HUES48 (cell line): Measurements from ENCODE around the gene SEC16A.

ENCODE experiments used
- H3K27ac ChIP-seq: one replicate; pipeline ENCODE4 v1.7.0; 2013; ENCODE audit warnings: low read depth, low read length, inconsistent platforms
- H3K27me3 ChIP-seq: 2 replicates; pipeline ENCODE4 v1.6.1; 2013; ENCODE audit warnings: mild to moderate bottlenecking, low read length; ENCODE audit not compliant: control insufficient read depth, insufficient read depth
- H3K36me3 ChIP-seq: 2 replicates; pipeline ENCODE4 v1.6.1; 2013; ENCODE audit warnings: low read length; ENCODE audit not compliant: control insufficient read depth, insufficient read depth
- H3K4me1 ChIP-seq: 2 replicates; pipeline ENCODE4 v1.6.1; 2013; ENCODE audit warnings: mild to moderate bottlenecking, low read length; ENCODE audit not compliant: control insufficient read depth, insufficient read depth
- H3K4me3 ChIP-seq: 2 replicates; pipeline ENCODE4 v1.5.1; 2013; ENCODE audit warnings: mild to moderate bottlenecking, low read depth, low read length
- H3K9ac ChIP-seq: 2 replicates; pipeline ENCODE4 v1.6.1; 2013; ENCODE audit warnings: mild to moderate bottlenecking, low read depth, low read length, moderate library complexity
- H3K9me3 ChIP-seq: 2 replicates; pipeline ENCODE4 v1.6.1; 2013; ENCODE audit warnings: low read length; ENCODE audit not compliant: control insufficient read depth, insufficient read depth

SEC16A gene

DNA sequence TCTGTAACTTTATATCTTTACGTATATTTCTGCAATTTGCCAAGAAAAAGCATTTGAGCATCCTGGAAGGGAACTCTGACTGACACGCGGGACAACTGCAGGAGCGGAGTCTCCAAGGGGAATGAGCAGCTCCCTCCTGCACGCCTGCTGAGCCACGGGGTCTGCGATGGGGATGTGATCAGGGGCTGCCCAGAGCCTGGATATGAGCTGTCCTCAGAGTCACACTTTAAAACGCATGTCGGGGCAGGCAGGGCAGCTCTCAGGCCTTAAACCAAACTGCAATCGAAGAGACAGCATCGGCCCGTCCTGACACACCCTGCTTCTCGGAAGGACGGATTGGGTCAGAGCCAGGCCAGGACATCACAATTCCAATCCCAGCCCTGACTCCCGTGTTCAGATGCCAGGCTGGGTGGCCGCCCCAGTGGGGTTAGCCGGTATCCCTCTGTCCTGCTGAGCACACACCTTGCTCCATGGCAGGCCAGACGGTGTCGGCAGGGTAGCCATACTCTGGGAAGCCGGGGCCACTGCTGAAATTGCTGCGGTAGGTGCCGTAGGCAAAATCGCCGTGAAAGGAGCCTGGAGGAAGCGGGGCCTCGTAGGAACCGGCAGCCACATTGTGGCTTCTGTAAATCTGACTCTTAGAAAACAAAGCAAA is 17.2 kb downstream of the SEC16A start:
- H3K9ac ChIP-seq: no peak overlapping the region
- H3K4me1 ChIP-seq: no peaks in the 10 kb centered on the region
- H3K36me3 ChIP-seq: peaks cover 99% of the 10 kb centered on the region
- no peak overlapping the region for H3K4me3 ChIP-seq
- no peak overlapping the region for H3K27ac ChIP-seq
- H3K9me3 ChIP-seq: no peaks in the 10 kb centered on the region
- no peaks in the 10 kb centered on the region for H3K27me3 ChIP-seq

DNA sequence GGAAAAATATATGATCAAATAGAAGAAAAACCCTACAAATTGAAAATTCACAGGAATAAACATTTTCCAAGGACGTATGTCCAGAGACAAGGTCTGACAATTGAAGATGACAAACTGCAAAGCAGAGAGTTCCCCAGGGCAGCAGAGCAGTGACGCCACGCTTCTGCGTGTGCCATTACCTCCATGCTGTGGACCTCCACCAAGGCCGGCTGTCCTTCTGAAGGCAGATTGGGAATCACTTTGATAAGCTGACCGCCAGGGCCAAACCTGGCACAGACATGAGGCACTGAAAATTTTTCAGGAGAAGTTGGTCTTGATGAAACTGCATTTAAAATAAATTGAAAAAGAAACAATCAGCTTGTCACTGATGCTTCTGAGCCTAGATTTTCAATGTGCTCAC is 18.6 kb downstream of the SEC16A start:
- H3K9me3 ChIP-seq: no peaks in the 10 kb centered on the region
- no peak overlapping the region for H3K4me3 ChIP-seq
- no peak overlapping the region for H3K27ac ChIP-seq
- H3K9ac ChIP-seq: no peak overlapping the region
- H3K27me3 ChIP-seq: no peaks in the 10 kb centered on the region
- peaks cover 97% of the 10 kb centered on the region for H3K36me3 ChIP-seq
- H3K4me1 ChIP-seq: no peaks in the 10 kb centered on the region

DNA sequence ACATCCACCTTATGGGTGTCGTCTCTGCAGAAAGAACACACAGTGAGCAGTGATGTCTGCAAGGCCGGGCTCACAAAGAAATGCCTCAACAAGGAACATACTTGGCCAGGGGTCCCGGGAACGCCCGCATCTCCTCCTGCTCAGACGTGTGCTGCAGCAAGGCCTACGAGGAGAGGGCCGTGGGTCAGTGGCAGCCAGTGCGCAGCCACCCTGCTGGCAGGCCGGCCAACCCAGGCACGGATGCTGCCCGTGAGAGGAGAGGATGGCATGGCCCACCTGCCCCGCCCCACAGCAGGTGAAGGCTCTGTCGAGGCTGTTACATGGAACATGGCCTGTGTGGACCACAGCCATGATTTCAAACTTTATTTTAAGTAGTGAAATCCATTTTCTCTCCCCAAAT is 19.3 kb downstream of the SEC16A start:
- Histone ChIP-seq H3K9ac (no peak overlapping the region), H3K9me3 (no peaks in the 10 kb centered on the region), H3K4me1 (no peaks in the 10 kb centered on the region), H3K36me3 (peaks cover 97% of the 10 kb centered on the region), H3K27ac (no peak overlapping the region), H3K4me3 (no peak overlapping the region), H3K27me3 (no peaks in the 10 kb centered on the region)

DNA sequence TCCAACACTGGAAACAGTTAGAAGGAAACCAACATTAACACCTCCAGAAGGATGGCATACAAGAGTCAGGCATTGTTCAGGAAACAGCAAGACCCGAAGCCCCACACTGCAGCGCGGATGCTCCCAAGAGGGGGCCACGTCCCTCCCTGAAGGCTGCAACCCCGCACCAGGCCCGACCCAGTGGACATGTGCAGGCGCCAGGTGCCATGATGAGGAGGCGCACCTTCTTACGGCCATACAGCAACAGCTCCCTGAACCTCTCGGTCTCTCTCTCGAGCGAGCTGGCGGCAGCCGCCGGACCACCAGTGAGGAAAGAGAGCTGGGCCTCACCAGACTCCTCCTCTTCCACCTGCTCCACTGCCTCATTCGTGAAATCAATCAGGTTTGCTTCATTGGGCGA is 20.2 kb downstream of the SEC16A start:
- H3K27me3 ChIP-seq: no peaks in the 10 kb centered on the region
- no peak overlapping the region for H3K9ac ChIP-seq
- no peak overlapping the region for H3K27ac ChIP-seq
- peaks cover 95% of the 10 kb centered on the region for H3K36me3 ChIP-seq
- no peak overlapping the region for H3K4me3 ChIP-seq
- no peaks in the 10 kb centered on the region for H3K4me1 ChIP-seq
- H3K9me3 ChIP-seq: no peaks in the 10 kb centered on the region

DNA sequence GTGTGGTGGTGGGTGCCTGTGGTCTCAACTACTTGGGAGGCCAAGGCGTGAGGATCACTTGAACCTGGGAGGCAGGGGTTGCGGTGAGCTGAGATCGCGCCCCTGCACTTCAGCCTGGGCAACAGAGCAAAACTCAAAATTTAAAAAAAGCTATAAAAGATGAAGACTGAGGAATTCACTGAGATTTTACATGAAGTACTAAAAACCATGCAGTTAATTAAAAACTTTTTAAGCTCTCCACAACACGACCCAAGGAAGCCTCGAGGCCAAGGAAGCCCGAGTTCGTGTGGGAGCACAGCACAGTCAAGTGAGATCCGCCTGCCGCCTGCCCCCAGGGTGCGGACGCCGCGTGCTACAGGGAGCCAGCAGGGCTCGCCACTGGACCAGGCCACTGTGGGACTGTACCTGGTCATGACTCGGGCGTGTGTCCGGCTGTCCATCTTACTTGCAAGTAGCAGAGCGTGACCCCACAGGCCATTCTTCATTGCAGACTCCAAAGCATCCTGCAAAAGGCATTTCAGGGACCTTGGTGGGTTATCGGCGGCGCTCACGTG is 22.0 kb downstream of the SEC16A start:
- Histone ChIP-seq H3K9me3 (no peaks in the 10 kb centered on the region), H3K36me3 (peaks cover 95% of the 10 kb centered on the region), H3K4me3 (no peak overlapping the region)

DNA sequence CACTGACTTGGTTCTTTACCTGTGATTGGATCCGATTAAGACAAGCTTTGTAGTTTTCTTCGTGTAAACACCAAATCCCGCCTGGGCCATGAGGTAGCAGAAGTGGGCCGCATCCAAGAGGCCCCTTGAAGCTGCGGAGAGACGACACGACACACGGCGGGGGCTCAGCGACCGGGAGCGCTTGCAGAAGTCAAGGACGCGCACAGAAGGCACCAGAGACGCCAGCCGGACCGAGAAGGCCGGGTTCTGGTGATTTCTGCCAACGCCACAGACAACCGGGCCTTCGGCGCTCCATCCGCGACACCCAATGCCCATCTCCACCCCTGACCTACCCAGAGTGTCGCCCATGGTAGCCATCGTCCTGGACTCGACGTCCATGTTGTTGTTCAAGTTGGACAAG is 23.4 kb downstream of the SEC16A start:
- H3K9ac ChIP-seq: no peak overlapping the region
- no peak overlapping the region for H3K27ac ChIP-seq
- no peak overlapping the region for H3K4me3 ChIP-seq
- peaks cover 95% of the 10 kb centered on the region for H3K36me3 ChIP-seq
- no peaks in the 10 kb centered on the region for H3K9me3 ChIP-seq
- H3K27me3 ChIP-seq: no peaks in the 10 kb centered on the region
- H3K4me1 ChIP-seq: no peaks in the 10 kb centered on the region

More for the DNA sequence above, 22.0 kb downstream of the SEC16A start:
- Histone ChIP-seq H3K27ac (no peak overlapping the region), H3K4me1 (no peaks in the 10 kb centered on the region), H3K9ac (no peak overlapping the region), H3K27me3 (no peaks in the 10 kb centered on the region)

DNA sequence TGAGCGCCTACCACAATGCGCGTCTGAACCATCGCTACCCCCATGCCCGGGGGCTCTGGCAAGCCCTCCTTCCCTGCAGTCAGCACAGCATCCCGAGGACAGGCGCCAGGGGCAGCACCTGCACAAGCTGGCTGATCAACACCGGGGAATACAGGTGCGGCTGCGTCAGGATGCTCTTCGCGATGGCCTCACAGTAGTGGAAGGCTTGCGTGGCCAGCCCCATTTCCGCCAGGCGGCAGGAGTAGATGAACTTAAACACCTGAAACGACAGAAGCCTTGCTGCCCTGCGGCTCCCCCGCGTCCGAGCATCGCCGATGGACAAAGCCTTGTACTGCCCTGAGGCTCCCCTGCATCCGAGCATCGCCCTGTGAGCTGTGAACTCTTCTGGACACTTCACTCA is 25.5 kb downstream of the SEC16A start:
- H3K4me3 ChIP-seq: no peak overlapping the region
- no peak overlapping the region for H3K9ac ChIP-seq
- H3K9me3 ChIP-seq: no peaks in the 10 kb centered on the region
- H3K27ac ChIP-seq: no peak overlapping the region
- H3K36me3 ChIP-seq: peaks cover 90% of the 10 kb centered on the region
- no peaks in the 10 kb centered on the region for H3K4me1 ChIP-seq
- H3K27me3 ChIP-seq: no peaks in the 10 kb centered on the region

DNA sequence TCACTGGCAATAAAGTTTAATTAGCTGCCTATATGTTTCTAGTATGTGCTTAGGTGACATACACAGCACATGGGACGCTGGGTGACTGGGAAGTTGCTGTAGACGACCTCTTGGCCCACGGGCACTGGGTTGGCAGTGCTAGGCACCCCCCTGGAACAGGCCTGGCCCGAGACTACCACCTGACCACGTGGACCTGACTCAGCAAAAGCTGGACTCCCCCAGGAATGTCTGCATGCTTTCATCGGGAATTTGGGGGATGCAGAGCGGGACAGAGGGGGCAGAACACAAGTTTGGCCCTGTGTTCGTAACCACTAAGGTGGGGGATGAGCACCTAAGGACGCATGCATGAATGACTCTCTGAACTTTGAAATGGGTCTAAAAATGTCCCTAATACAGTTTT is 26.6 kb downstream of the SEC16A start:
- Histone ChIP-seq H3K4me1 (no peaks in the 10 kb centered on the region), H3K27ac (no peak overlapping the region), H3K9ac (no peak overlapping the region), H3K4me3 (no peak overlapping the region), H3K27me3 (no peaks in the 10 kb centered on the region), H3K9me3 (no peaks in the 10 kb centered on the region), H3K36me3 (peaks cover 87% of the 10 kb centered on the region)

DNA sequence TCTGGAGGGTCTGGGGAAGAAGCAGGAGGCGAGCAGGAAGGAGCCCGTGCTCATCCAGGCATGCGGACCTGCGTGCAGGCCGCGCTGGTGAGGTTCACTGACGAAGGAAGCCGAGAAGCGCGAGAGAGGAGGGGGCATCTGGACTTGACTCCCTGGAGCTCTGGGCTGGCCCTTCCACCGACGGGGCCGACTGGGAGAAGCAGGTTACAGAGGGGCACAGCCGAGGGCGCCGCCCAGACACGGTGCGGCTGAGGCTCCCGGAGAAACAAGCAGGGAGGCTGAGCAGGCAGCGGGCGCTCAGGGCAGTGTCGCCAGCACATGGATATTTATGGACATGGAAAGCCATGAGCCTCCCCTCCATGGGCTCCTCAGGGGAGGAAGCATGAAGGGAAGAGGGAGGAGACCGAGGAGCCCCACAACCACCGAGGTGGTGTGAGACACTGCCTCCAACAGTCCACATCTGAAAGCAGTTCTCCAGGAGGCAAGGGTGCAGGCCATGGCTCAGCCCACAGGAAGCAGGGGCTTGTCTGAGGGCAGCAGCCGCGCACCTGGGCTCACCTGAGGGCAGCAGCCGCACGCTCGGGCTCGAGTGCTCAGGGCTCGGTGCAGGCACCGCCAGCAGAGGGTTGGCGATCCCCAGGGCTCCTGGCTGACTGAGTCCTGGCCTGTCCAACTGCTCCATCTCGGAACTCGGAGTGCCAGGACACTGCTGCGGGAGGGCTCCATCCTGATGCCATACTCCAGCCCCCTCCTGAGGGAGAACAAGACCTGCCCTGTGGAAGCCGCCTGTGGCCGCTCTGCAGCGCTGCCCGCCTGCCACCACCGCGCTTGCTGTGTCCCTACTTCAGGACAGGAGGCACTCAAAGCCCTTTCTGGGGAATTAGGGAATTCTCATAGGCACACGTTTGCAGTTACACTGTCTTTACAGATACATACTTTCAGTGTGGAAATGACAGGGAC is 27.5 kb downstream of the SEC16A start:
- Histone ChIP-seq H3K9me3 (no peaks in the 10 kb centered on the region), H3K36me3 (peaks cover 87% of the 10 kb centered on the region), H3K27me3 (no peaks in the 10 kb centered on the region), H3K27ac (no peak overlapping the region), H3K4me3 (no peak overlapping the region), H3K4me1 (no peaks in the 10 kb centered on the region), H3K9ac (no peak overlapping the region)

DNA sequence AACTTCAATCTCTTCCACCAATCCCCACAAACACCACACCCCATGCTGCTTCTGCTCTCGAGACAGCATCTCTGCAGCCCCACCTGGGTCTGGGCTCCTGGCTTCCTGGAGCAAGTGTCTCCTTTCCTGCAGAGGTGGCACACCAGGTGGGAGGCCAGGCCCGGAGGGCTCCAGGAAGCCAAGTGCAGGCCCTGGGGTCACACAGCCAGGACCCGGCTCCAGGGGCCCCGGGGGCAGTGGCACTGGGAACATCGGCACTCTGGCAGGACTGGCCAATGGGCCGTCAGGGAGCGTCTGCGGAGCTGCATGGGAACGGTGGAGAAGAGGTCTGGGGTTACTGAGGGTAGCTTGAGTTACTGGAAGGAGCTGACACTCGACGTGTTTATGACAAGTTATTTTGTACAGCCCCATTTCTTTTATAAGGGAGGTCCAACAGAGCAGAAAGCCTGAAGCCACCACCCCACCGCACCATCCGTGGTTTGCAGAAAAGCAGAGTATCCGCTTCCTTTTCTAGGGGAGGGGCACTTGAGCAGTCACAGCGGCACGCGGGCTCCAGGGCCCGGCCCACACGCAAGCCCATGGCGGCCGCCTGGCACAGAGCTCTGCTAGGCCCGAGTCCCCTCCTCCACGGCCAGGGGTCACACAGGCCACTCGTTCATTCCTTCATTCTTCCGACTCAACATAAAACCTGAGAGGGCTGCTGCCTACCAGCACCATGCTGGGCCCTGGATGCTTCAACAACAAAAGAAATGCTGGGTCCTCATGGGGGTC is 28.6 kb downstream of the SEC16A start:
- Histone ChIP-seq H3K27me3 (no peaks in the 10 kb centered on the region), H3K27ac (no peak overlapping the region), H3K9ac (no peak overlapping the region)

More for the DNA sequence above, 28.6 kb downstream of the SEC16A start:
- no peaks in the 10 kb centered on the region for H3K4me1 ChIP-seq
- no peak overlapping the region for H3K4me3 ChIP-seq
- H3K9me3 ChIP-seq: no peaks in the 10 kb centered on the region
- H3K36me3 ChIP-seq: peaks cover 89% of the 10 kb centered on the region
